ENCODE measurements around the gene ATRNL1.

ATRNL1 gene

DNA sequence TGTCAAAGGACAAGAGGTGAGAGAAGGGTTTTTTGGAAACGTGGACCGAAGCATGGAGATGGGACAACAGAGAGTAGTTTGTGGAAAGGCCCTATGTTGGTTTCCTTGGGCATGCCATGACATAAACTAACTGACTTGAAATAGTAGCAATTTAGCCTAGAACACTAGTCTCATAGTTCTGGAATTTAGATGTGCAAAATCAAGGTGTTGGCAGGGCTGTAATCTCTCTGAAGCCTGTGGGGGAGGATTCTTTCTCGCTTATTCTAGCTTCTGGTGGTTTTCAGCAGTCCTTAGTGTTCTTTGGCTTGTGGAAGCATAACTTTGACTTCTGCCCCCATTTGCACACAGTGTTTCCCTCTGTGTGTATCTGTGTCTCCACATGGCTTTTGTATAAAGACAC, 896.5 kb downstream of the ATRNL1 start:
- no peak for DNase-seq (ENCODE audit: low read depth)

DNA sequence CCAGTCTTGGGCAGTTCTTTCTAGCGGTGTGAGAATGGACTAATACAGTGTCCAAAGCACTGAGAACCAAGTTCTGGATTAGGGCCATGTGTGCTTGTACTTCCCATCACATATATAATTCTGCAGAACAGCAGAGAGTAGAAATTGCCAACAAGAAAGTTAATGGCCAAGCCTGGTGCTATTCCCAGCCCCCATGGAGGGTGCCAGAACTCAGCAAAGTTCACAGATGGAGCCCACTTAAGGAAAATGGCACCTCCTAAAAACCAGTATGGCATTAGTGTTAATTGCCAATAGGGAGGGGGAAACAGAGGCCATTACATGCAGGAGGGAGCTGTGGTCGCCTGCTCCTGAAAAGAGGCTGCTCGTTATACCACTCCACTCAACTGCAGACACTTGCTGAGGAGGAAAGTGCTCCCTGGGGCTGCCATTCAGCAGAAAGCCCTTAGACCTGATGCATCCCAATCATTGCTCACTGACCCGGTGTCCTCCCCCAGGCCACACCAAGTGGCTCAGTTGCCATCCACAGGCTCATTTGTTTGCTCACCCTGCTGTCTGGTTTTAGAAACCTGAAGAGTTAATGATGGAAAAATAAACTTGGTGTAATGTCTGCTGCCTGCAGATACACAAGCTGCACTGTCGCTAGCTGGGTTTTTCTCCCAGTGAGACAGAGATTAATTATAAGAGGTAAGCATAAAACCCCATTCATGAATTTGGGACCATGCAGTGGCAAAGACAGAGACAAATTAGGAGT, 899.2 kb downstream of the ATRNL1 start:
- DNase-seq (ENCODE audit: low read depth): no peak

DNA sequence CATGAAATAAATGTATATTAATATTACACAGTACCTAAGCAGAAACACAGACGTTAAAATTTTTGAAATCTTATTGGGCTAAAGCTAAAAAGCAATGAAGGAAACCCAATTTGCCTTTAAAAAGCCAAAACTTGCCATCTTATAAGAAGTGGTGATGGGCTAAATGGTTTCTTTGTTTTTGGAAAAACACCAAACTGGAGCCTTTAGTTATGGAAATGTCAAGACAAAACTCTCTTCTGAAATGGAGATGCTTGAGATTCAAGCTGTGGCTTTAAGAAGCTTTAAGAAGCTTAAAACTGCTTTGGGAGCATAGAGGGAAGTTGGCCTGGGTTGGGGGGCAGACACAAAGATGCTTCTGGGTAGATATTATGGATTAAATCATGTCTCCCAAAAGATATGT, 902.9 kb downstream of the ATRNL1 start:
- no peak for DNase-seq (ENCODE audit: low read depth)

DNA sequence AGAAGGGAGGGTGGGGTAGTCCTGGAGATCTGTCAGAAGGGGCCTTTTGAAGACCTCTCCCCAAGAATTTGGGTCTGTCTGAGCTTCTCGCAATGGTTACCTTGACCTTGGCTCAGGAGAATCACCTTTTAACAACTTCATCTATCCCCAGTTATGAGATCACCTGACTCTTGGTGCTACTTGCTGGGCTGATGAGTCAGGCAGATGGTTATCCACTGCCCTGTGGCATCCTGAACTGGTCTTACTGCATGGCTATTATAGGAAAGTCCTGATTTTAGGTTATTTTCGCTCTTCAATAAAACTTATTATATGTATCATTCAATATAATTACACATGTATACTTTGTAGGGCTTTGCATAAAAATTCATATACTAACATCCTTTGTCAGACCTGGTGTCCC, 905.1 kb downstream of the ATRNL1 start:
- no peak for DNase-seq (ENCODE audit: low read depth)
